Measurements from ENCODE around the gene OTOG. TPM values are rescaled to one million over a fixed set of nuclear protein-coding genes. Genes with fewer than 3 reads are reported as not detected.

OTOG gene
- total RNA-seq, 1 donor from 2014 or later, result 0.12 TPM

DNA sequence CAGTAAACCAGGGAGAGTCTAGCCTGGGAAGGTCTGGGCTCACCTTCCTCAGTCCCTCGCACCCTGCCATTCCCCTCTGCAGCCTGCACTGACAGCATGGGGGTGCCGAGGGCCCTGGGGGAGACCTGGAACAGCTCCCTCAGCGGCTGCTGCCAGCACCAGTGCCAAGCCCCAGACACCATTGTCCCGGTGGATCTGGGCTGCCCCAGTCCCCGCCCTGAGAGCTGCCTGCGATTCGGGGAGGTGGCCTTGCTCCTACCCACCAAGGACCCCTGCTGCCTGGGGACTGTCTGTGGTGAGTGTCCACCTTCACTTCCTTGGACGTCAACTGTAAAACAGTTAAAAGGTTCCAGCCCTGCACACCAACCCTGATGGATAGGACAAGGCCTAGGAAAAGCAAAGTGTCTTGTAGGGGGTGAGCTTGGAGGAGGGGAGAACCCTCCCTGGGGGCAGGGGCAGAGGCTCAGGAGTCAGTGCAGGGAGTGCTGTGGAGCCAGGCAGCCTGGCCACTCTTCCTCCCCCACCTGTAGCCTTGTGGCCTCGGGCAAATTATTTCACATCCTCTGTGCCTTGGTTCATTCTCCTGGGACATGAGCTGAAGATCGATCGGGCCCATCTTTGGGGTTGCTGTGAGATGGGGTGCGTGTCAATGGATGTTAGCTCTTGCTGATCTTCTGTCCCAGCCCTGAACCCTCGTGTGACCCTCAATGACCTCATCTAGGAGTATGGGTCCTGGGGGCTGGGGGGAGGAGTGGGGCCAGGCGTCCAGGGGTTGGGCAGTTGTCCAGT is 87.1 kb downstream of the OTOG start:
- DNase-seq (ENCODE audit: low spot score), result no peak

DNA sequence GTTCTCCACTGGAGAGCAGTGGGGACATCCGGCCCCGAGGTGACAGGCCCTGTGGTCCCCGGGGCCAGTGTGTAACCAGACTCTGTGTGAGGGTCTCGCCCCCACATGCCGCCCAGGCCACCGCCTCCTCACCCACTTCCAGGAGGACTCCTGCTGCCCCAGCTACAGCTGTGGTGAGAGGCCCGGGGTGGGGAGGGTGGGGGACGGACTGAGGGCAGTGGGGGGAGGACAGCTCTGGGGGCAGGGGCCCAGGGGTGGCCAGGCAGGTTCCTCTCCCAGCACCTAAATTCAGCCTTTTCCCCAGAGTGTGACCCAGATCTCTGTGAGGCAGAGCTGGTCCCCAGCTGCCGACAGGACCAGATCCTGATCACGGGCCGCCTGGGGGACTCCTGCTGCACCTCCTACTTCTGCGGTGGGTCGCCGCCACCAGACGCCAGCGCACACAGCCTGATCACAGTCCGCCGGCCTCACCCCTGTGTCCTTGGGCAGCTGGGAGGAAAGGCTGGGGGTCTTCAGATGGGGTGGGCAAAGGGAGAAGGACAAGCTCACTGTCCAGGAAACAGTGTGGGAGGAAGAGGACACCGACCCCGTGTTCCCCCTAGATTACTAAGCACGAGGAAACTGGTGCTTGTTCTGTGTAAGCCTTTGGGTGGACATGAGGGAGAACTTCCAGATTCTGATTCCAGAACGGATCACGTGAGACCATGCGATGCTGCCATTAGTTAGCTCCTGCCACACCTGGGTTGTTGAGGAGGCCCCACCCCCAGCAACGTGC is 87.9 kb downstream of the OTOG start:
- DNase-seq (ENCODE audit: low spot score), result no peak

GRCh38 chr11:17635551-17635938 is 88.5 kb downstream of the OTOG start:
- no peak for DNase-seq (ENCODE audit: low spot score)

- DNase-seq (ENCODE audit: low spot score), result no peak
These were observed 89.7 kb downstream of the OTOG start for GRCh38 chr11:17636721-17637120.

DNA sequence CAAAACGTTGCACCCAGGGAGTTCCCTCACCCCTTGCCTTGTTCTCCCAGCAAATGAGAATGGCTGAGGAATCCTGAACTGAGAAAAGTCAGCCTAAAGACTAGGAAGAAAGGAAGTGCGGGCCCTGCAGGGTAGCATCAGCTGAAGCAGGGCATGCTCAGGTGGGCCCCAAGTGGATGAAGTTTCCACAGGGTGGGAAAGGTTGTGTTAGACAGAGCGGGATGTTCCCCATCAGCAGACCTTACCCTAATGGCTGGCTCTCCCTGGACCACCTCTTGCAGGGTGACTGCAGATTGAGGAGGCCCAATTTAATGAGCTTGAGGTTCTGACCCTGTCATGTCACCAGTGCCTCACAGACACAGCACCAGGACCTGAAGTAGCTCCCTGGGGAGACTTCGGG is 90.8 kb downstream of the OTOG start:
- DNase-seq (ENCODE audit: low spot score), result no peak

- DNase-seq (ENCODE audit: low spot score), result no peak
These were observed 91.3 kb downstream of the OTOG start for GRCh38 chr11:17638311-17638710.

DNA sequence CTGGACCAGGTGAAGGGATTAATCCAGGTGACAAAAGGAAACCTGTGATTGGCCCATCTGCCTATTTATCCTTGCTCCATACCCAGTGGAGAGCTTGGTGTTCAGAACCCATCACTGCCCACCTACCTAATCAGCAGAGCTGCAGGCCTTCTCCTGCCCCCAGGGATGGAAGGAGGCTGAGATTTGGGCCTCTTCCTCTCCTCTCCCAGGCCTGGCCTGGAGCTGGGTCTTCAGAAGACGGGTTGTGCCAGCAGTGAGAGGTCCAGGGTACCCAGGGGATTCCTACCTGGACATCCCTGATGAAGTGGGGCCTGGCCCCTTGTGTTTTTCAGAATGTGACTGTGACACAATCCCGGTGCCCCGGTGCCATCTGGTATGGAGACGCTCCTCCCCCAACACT is 92.0 kb downstream of the OTOG start:
- DNase-seq (ENCODE audit: low spot score), result no peak

GRCh38 chr11:17639781-17640180 is 92.7 kb downstream of the OTOG start:
- DNase-seq (ENCODE audit: low spot score), result no peak

- DNase-seq (ENCODE audit: low spot score), result no peak
These were observed 93.6 kb downstream of the OTOG start for GRCh38 chr11:17640493-17641164.

DNA sequence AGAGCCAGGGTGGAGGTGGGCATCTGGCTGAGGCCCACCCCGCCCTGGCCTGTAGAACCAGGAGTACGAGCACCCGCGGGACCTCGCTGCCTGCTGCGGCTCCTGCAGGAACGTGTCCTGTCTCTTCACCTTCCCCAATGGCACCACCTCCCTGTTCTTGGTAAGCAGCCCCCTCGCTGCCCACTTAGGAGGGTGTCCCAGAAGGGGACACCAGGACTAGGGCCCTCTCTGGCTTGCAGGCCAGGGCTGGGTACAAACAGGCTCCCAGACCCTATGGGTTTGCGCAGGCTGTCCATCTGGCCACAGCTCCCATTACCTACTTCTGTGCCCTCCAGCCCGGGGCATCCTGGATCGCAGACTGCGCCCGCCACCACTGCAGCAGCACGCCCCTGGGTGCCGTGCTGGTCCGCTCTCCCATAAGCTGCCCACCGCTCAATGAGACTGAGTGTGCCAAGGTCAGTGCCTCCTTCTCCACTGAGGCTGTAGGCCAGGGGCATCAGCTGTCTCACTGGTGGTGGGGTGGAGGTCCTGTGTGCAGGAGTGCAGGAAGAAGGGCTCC is 94.8 kb downstream of the OTOG start:
- no peak for DNase-seq (ENCODE audit: low spot score)

DNA sequence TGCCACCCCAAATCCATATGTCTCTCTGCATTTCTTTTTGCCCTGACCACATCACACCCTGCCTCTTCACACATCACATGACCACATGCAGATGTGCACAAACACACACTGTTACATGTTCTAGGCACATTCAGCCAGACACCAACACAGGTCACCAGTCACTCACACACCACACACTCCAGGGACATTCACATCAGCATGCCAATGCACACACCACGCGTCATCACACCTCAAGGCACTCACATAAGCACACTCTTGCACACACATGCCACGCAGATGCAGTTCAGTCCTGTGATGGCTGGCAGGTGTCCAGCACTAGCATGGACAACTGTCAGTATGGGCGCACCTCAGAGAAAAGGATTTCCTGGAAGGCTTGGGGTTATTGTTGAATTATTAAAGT is 95.3 kb downstream of the OTOG start:
- DNase-seq (ENCODE audit: low spot score), result no peak

GRCh38 chr11:17642980-17643379 is 95.9 kb downstream of the OTOG start:
- no peak for DNase-seq (ENCODE audit: low spot score)

DNA sequence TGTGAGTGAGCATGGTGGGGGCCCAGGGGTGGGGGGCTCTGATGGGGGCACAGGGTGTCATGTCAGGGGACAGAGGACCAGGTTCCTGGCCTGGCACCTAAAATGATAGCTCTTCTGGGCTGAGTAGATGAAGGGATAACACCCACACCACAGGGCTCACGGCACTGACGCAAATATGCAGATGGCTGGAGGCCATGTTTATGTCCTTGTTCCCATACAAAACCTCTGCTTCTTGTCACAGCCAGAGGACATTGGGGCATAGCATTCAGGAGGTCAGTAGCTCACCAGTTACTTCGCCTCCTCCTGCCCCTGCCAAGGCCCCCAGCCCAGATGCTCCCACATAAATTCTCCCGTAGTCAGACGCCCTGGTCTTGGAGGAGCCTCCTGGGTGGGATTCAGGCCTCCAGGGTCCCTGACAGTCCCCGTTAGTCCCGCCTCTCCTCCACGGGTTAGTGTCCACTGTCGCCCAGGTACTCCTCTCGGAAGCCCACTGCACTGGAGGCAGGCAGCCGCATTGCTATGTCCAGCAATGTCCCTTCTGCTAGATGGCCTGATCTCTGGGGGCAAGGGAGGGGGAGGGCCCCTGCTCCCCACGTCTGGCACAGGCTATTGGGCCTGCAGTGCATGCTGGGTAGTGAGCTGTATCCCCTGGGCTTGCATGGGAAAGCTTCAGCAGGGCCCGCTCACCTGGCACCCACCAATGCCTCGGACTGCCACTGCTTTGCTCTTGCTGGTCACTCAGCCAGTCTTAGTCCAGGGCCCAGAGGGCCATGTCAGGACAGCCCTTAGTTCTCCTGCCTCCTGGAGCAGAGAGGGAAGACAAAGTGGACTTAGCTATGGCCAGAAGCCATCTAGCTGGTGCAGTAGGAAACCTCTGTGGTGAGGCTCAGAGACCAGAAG is 96.7 kb downstream of the OTOG start:
- peak; percentile 11 for DNase-seq (ENCODE audit: low spot score)

DNA sequence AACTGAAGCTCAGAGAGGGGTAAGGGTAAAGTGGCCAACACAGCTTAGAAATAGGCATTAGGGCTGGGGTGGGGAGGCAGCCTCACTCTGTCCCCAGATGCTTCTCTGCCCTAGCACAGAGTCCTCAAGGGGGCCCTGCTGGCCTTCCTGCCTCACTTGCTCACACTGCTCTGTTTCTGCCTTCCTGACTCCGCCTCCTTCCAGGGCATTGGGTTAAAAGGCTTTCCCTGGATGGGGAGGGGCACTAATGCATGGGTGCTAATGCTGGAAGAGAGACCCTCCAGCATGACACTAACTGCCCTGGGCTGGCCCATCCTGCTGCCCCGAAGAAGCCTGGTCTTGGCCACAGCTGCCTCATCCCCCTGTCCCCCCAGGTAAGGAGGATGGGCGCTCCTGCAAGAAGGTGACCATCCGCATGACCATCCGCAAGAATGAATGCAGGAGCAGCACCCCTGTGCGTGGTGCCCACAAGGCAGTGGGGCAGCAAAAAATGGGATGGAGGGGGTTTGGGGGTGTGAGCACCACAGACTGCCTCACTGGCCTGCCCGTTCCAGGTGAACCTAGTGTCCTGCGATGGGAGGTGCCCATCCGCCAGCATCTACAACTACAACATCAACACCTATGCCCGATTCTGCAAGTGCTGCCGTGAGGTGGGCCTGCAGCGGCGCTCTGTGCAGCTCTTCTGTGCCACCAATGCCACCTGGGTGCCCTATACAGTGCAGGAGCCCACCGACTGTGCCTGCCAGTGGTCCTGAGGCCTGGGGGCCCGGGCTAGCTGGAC is 98.3 kb downstream of the OTOG start:
- no peak for DNase-seq (ENCODE audit: low spot score)

GRCh38 chr11:17646451-17647145 is 99.5 kb downstream of the OTOG start:
- DNase-seq (ENCODE audit: low spot score), result no peak

DNA sequence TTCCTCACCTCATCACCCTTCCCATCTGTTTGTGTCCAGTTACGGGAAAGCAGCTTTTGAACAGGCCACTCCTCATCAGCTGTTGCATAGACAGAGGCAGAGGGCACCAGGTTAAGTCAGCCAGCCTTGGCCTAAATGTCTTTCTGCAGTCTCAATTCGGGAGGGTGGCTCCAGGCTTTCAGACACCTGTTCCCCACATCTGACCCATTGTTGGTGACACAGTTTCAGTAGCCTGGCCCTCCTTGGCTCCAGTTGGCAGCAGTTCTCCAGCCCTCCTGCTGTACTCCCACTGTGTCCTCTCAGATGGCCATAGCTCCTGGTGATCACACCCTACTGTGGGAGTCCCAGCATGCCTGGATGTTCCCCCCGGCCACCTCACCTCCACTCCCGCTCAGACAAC is 101.5 kb downstream of the OTOG start:
- no peak for DNase-seq (ENCODE audit: low spot score)

- DNase-seq (ENCODE audit: low spot score), result no peak
These were observed 102.2 kb downstream of the OTOG start for GRCh38 chr11:17649261-17649660.

- no peak for DNase-seq (ENCODE audit: low spot score)
These were observed 102.6 kb downstream of the OTOG start for GRCh38 chr11:17649696-17650095.

DNA sequence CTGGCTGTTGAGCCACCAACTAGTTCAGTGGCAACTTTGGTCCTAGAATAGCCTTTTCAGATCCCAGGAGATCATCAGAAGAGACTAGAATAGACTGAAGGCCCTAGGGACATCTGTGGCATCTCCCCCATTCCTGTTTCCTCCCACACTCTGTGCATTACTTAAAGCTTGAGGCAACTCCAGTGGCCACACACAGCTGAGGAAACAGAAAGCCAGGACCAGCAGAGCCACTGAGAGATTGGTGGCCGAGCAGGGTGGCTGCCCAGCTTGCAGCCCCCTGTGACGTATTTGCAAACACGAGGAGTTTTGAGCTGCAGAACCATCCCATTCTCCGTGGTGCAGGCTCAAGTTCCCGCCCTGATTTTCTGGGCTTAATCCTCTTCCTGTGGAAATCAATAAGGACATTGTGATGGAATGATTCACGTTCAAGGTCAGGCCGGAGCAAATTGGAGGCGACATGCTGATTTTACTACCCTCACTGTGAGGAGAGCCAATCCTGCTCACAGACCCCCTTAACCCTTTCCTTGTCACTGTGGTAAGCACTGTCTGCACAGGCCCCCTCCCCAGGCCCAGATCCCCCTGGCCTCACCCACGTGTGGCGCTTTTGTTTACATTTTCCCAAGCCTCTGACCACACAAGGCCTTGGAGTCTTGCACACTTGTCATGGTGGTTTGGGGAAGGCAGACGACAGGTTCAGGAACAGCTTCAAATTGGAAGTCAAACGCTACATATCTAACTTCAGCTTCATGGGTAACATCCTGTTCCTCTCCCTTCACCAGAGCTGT is 103.3 kb downstream of the OTOG start:
- no peak for DNase-seq (ENCODE audit: low spot score)
